ENCODE results near the gene MAGI2. TPM values are rescaled to one million over a fixed set of nuclear protein-coding genes. Genes with fewer than 3 reads are reported as not detected.
"Not testable (repeated sequence)": the region's sequence is repeated elsewhere in the genome, so short reads cannot be mapped to it uniquely, and the experiment has no call there.

Gene MAGI2
- total RNA-seq, 1 donor, result 0.42 TPM

- Histone ChIP-seq H3K4me1 (ENCODE audit: insufficient read depth, low read length) (no peaks in the 10 kb centered on the region), H3K9me3 (ENCODE audit: low read depth, low read length) (no peaks in the 10 kb centered on the region), H3K27me3 (ENCODE audit: insufficient read depth, low read length) (peaks cover 16% of the 10 kb centered on the region), H3K4me3 (ENCODE audit: low read length) (no peak overlapping the region)
These were observed 5.3 kb upstream of the MAGI2 start for GRCh38 chr7:79458796-79459195.

GRCh38 chr7:79455173-79455790 is 1.8 kb upstream of the MAGI2 start:
- H3K9me3 ChIP-seq (ENCODE audit: low read depth, low read length), result no peaks in the 10 kb centered on the region
- H3K27me3 ChIP-seq (ENCODE audit: insufficient read depth, low read length), result peaks cover 46% of the 10 kb centered on the region
- H3K4me3 ChIP-seq (ENCODE audit: low read length), result no peak overlapping the region
- H3K4me1 ChIP-seq (ENCODE audit: insufficient read depth, low read length), result peaks cover 4% of the 10 kb centered on the region

GRCh38 chr7:79454361-79454960 is 994 bp upstream of the MAGI2 start:
- peaks cover 4% of the 10 kb centered on the region for H3K4me1 ChIP-seq (ENCODE audit: insufficient read depth, low read length)
- peaks cover 46% of the 10 kb centered on the region for H3K27me3 ChIP-seq (ENCODE audit: insufficient read depth, low read length)
- no peaks in the 10 kb centered on the region for H3K9me3 ChIP-seq (ENCODE audit: low read depth, low read length)
- no peak overlapping the region for H3K4me3 ChIP-seq (ENCODE audit: low read length)

- H3K27me3 ChIP-seq (ENCODE audit: insufficient read depth, low read length), result peaks cover 46% of the 10 kb centered on the region
- H3K4me3 ChIP-seq (ENCODE audit: low read length), result no peak overlapping the region
- H3K9me3 ChIP-seq (ENCODE audit: low read depth, low read length), result no peaks in the 10 kb centered on the region
- H3K4me1 ChIP-seq (ENCODE audit: insufficient read depth, low read length), result peaks cover 4% of the 10 kb centered on the region
These were observed 255 bp downstream of the MAGI2 start for GRCh38 chr7:79453266-79453557.

- no peak overlapping the region for H3K4me3 ChIP-seq (ENCODE audit: low read length)
- H3K9me3 ChIP-seq (ENCODE audit: low read depth, low read length), result no peaks in the 10 kb centered on the region
- H3K4me1 ChIP-seq (ENCODE audit: insufficient read depth, low read length), result peaks cover 4% of the 10 kb centered on the region
These were observed 787 bp downstream of the MAGI2 start for GRCh38 chr7:79452495-79453265.

GRCh38 chr7:79452032-79452494 is 1.4 kb downstream of the MAGI2 start:
- H3K4me1 ChIP-seq (ENCODE audit: insufficient read depth, low read length), result peaks cover 4% of the 10 kb centered on the region
- H3K9me3 ChIP-seq (ENCODE audit: low read depth, low read length), result no peaks in the 10 kb centered on the region
- no peak overlapping the region for H3K4me3 ChIP-seq (ENCODE audit: low read length)
- peaks cover 46% of the 10 kb centered on the region for H3K27me3 ChIP-seq (ENCODE audit: insufficient read depth, low read length)

More at GRCh38 chr7:79452495-79453265, 787 bp downstream of the MAGI2 start:
- peaks cover 46% of the 10 kb centered on the region for H3K27me3 ChIP-seq (ENCODE audit: insufficient read depth, low read length)

- Histone ChIP-seq H3K27me3 (ENCODE audit: insufficient read depth, low read length) (peaks cover 46% of the 10 kb centered on the region), H3K4me1 (ENCODE audit: insufficient read depth, low read length) (peaks cover 4% of the 10 kb centered on the region), H3K9me3 (ENCODE audit: low read depth, low read length) (no peaks in the 10 kb centered on the region), H3K4me3 (ENCODE audit: low read length) (no peak overlapping the region)
These were observed 1.9 kb downstream of the MAGI2 start for GRCh38 chr7:79451580-79451979.

- H3K4me3 ChIP-seq (ENCODE audit: low read length); H3K9me3 ChIP-seq (ENCODE audit: low read depth, low read length); H3K27me3 ChIP-seq (ENCODE audit: insufficient read depth, low read length); H3K4me1 ChIP-seq (ENCODE audit: insufficient read depth, low read length): not testable (repeated sequence)
These were observed 10.7 kb downstream of the MAGI2 start for GRCh38 chr7:79442766-79443165.

GRCh38 chr7:79436378-79436777 is 17.1 kb downstream of the MAGI2 start:
- no peak overlapping the region for H3K4me3 ChIP-seq (ENCODE audit: low read length)
- no peaks in the 10 kb centered on the region for H3K27me3 ChIP-seq (ENCODE audit: insufficient read depth, low read length)
- H3K4me1 ChIP-seq (ENCODE audit: insufficient read depth, low read length), result no peaks in the 10 kb centered on the region
- H3K9me3 ChIP-seq (ENCODE audit: low read depth, low read length), result no peaks in the 10 kb centered on the region

- no peaks in the 10 kb centered on the region for H3K27me3 ChIP-seq (ENCODE audit: insufficient read depth, low read length)
- no peak overlapping the region for H3K4me3 ChIP-seq (ENCODE audit: low read length)
- H3K9me3 ChIP-seq (ENCODE audit: low read depth, low read length), result no peaks in the 10 kb centered on the region
- H3K4me1 ChIP-seq (ENCODE audit: insufficient read depth, low read length), result no peaks in the 10 kb centered on the region
These were observed 18.6 kb downstream of the MAGI2 start for GRCh38 chr7:79434867-79435266.

GRCh38 chr7:79434098-79434497 is 19.4 kb downstream of the MAGI2 start:
- Histone ChIP-seq H3K9me3 (ENCODE audit: low read depth, low read length) (no peaks in the 10 kb centered on the region), H3K4me1 (ENCODE audit: insufficient read depth, low read length) (no peaks in the 10 kb centered on the region), H3K4me3 (ENCODE audit: low read length) (no peak overlapping the region), H3K27me3 (ENCODE audit: insufficient read depth, low read length) (no peaks in the 10 kb centered on the region)

GRCh38 chr7:79430391-79430790 is 23.1 kb downstream of the MAGI2 start:
- no peak overlapping the region for H3K4me3 ChIP-seq (ENCODE audit: low read length)
- no peaks in the 10 kb centered on the region for H3K27me3 ChIP-seq (ENCODE audit: insufficient read depth, low read length)
- no peaks in the 10 kb centered on the region for H3K4me1 ChIP-seq (ENCODE audit: insufficient read depth, low read length)
- H3K9me3 ChIP-seq (ENCODE audit: low read depth, low read length), result no peaks in the 10 kb centered on the region

- Histone ChIP-seq H3K4me1 (ENCODE audit: insufficient read depth, low read length) (no peaks in the 10 kb centered on the region), H3K9me3 (ENCODE audit: low read depth, low read length) (no peaks in the 10 kb centered on the region), H3K4me3 (ENCODE audit: low read length) (no peak overlapping the region), H3K27me3 (ENCODE audit: insufficient read depth, low read length) (no peaks in the 10 kb centered on the region)
These were observed 27.8 kb downstream of the MAGI2 start for GRCh38 chr7:79425665-79426064.

GRCh38 chr7:79421751-79422150 is 31.7 kb downstream of the MAGI2 start:
- no peaks in the 10 kb centered on the region for H3K4me1 ChIP-seq (ENCODE audit: insufficient read depth, low read length)
- no peaks in the 10 kb centered on the region for H3K9me3 ChIP-seq (ENCODE audit: low read depth, low read length)
- H3K4me3 ChIP-seq (ENCODE audit: low read length), result no peak overlapping the region
- no peaks in the 10 kb centered on the region for H3K27me3 ChIP-seq (ENCODE audit: insufficient read depth, low read length)

- Histone ChIP-seq H3K9me3 (ENCODE audit: low read depth, low read length) (no peaks in the 10 kb centered on the region), H3K4me3 (ENCODE audit: low read length) (no peak overlapping the region), H3K27me3 (ENCODE audit: insufficient read depth, low read length) (no peaks in the 10 kb centered on the region), H3K4me1 (ENCODE audit: insufficient read depth, low read length) (no peaks in the 10 kb centered on the region)
These were observed 33.0 kb downstream of the MAGI2 start for GRCh38 chr7:79420464-79420863.
